Measurements from ENCODE around the gene CPEB1. TPM values are rescaled to one million over a fixed set of nuclear protein-coding genes. Genes with fewer than 3 reads are reported as not detected.

CPEB1 gene
- 1 to 10 TPM in 1 of 2 donors, under 1 TPM in 1; 0.58 to 2.5 TPM for total RNA-seq
- long read RNA-seq, partial matches to known transcripts: 0 of 4 reads
- long read RNA-seq, other reads (novel, unspliced or antisense): 4 of 4 reads

DNA sequence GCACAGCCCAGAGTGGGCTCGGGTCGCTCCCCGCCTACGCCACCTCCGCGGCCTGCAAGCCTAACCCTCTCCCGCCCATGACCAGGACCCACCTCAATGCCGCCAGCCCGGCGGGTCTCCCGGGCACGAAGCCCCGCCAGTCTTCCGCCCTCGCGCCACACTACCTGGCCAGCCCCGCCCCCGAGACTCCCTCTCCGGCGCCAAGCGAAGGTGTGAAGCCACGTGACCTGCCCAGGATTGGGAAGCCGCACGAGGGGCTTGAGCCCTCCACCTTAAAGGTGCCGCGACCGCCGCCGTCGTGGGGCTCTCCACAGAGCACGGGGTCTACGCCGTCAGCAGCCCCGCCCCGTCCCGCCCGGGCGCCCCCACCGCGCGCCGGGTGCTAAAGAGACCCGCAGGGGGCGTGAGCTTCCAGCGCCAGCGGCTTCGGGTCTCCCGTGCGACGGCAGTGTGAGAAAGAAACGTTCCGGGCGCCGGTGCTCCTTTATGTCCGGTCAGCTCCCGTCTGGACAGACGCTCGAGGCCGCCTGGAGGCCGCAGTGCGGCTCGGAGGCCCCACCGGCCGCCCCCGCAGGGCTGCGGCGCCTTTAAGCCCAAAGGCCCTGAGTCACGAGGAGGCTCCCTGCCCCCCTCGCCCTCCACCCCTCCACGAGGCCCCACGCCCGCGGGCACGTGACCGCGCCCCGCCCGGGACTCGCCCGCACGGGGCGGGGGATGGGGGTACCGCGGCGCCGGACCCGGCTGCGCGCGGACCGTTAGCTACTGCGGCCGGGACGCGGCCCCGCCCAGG, at the start of gene CPEB1:
TSS of gene CPEB1 (minus strand) at position 319 of the 790 bp plus-strand sequence. CDS start 18,904 bp downstream, outside the sequence.
- intact Hi-C loops (cut with DNase I, micrococcal nuclease): no loop called here
- ATAC-seq (peak; percentile 34), DNase-seq (peak; percentile 34 to 37)

DNA sequence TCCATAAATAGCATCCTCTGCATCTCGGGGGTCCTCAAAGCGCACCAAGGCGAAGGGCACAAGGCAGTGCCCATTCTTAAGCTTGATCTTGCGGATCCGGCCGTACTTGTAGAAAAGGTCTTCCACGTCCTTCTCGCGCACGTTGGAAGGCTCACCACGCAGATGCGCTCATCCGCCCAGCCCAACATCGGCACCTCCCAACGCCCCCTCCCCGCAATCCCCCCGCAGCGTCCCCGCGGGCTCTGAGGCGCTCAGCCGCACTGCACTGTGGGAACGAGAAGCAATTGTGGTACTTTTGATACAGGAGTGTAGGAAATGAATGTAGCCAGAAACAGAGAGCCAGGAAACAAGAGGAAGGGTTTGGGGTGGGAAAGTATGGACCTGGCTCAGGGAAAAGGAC, 45.0 kb upstream of the CPEB1 start:
- DNase-seq (no peak), ATAC-seq (no peak)
- intact Hi-C loops (cut with DNase I, micrococcal nuclease): no loop called here

DNA sequence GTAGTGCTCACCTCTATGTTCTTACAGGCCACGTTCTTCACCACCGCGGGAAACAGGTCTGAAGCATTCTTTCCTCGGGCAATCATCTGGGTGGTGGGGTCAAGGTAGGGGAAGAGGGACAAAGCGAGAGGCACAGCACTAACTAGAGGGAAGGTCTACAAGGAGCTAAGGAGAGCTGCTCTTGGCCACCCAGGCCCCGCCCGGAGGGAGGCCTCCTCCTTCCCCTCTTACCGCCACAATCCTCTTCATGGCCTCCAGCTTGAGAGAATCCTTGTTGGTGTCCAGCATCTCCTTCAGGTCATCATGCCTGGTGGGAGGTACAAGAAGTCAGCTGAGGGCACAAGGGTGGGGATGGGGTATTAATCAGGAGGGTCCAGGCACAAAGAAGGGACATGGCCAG, 42.0 kb upstream of the CPEB1 start:
- no peak for DNase-seq
- intact Hi-C loops (cut with DNase I, micrococcal nuclease): no loop called here
- no peak for ATAC-seq

DNA sequence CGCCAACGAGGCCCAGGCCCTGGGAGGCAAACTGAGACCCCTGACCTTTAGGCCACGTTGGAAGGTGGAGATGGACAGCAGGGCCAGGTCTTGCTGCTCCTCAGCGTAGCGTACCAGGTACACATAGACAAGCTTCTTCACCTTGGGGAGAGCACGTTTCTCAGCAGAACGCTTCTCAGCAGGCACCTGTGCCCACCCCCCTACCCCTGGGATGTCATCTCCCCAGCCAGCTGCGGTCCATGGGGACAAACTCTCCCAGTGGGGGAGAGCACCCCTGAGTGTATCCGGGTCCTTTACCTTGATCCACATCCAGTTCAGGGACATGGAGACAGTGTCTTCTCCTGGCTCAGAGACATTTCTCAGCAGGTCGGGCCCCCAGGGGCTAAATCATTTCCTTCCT, 41.5 kb upstream of the CPEB1 start:
- ATAC-seq: no peak
- DNase-seq: no peak
- intact Hi-C loops (cut with DNase I, micrococcal nuclease): no loop called here

DNA sequence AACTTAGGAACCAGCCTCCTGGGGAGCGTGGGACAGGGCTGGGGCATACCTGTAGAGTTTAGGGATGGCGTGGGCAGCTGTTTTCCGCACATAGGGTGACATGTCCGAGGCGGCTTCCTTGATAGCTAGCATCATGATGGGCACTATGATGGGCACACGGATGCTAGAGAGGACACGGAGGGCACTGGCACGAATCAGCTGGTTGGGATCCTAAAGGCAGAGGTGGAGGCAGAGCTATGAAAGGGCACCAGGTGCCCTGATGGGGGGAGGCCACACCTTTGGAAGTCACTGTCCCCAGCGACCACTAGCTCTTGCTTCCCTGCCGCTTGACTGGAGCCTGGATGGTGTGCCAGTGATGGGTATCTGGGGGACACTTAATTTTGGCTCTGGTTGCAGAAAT, 34.2 kb upstream of the CPEB1 start:
- ATAC-seq (no peak), DNase-seq (no peak)
- intact Hi-C loops (cut with DNase I, micrococcal nuclease): no loop called here

DNA sequence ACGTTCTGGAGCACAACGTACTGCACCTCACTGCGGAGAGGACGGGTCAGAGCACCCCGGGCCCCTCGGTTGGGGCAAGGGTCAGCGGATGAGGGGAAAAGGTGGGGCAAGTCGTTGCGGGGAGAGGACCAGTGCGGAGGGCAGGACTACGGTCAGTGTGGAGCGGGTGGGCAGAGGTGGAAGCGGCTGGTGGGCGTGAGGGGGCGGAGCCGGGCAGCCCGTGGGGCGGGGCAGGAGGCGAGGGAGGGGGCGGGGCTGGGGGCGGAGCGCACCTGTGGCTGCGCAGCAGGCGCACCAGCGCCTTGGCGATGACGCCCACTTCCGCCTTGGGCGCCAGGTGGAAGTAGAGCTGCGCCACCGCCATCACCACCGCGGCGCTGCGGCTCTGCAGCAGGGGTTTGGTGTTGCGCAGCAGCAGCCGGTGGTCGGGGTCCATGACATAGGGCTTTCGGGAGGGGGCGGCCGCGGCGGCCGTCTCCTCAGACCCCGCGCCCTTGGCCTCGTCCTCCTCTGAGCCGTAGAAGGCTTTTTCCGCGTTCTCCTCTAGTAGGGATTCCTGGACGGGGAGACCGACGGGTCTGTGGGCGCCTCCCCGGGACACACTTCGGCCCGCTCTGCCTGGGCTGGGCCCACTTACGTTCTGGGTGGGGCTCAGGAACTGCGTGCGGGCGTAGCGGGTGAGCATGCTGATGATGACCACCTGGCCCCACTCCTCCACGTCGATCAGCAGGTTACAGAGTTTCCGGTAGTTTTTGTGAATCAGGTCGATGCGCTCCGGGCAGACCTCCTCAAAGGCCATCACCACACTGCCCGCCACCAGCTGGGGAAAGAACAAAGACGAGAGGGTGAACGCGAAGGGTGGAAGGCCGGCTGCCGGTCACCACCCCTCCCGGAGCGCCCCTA, 33.3 kb upstream of the CPEB1 start:
- DNase-seq: peak; percentile 62 to 78
- peak; percentile 99 for ATAC-seq
- intact Hi-C loops (cut with DNase I, micrococcal nuclease): no loop called here

DNA sequence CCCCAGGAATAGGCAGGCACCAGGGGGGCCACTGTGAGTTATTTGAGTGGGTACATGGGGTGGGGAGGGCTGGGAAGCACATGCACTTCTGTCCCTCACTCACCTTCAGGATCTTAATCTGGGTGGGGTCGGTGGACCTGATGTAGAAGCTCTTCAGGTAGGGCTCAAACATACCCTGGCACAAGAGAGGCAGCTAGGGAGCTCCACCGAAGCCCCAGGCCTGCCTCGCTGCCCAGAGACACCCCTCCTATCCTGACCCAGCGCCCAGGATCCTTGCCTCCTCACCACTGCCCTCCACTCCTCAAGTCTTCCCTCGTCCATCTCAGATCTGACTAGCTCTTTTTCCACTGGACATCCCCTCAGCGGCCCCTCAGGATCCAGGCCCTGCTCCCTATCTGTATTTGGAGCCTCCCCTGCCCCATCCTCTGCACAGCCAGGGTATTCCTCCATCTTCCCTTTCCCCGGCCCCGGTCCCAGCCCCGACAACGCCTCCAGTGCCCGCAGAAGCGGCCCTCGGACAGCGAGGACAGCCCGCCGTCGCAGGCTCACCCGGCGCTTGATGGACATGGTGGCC, 32.5 kb upstream of the CPEB1 start:
- ATAC-seq: no peak
- intact Hi-C loops (cut with DNase I, micrococcal nuclease): no loop called here
- DNase-seq: no peak

DNA sequence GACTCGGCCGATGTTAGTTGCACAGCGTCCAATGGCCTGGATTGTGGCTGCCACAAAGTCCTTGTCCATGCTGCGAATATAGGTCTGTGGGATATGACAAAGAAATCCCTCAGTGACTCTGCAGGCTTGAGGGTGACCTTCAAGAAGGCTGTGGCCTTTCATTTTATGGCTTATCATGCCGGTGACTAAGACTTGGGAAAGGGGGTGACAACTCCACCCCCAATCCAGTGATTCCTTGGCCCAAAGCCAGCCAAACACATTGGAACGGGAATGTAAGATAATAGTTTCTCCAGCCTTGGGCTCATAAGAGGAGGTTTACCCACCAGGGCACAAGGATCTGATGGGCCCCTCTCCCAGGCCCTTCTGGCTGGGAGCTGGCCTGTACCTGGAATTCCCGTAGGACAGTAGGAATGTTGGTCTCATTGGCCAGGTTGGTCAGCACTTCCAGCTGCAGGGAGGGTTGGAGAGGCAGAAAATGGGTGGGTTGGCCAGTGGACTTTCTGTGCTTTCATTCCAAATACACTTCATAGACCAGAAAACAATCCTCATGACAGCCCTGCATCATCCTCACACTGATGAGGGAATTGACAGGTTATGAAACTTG, 30.7 kb upstream of the CPEB1 start:
- no peak for ATAC-seq
- DNase-seq: no peak
- intact Hi-C loops (cut with DNase I, micrococcal nuclease): no loop called here

DNA sequence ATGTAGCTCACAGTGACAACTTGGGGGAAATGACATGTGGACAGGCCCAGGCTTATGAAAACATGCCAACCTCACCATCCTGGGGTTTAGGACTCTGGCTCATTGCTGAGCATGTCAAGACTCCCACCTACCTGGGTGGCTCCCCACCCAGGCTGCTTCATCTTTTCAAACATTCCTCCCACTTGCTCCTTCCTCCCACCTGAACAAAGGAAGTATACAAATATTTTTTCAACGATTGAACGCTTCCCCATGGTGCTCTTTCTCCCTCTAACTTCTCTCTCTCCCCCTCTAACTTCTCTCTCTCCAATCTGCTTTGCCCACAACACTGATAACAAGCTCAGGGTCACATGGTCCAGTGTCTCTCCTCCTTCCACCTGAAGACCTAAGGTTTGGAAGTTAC, 27.7 kb upstream of the CPEB1 start:
- DNase-seq (no peak), ATAC-seq (no peak)
- intact Hi-C loops (cut with DNase I, micrococcal nuclease): no loop called here

DNA sequence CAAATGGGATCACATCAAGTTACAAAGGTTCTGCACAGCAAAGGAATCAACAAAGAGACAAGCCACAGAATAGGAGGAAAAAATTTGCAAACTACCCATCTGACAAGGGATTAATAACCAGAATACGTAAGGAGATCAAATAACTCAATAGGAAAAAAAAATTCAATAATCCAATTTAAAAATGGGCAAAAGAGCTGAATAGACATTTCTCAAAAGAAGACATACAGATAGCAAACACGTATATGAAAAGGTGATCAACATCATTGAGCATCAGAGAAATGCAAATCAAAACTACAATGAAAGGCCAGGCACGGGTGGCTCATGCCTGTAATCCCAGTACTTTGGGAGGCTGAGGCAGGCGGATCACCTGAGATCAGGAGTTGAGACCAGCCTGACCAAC, 23.5 kb upstream of the CPEB1 start:
- ATAC-seq (no peak), DNase-seq (no peak)
- intact Hi-C loops (cut with DNase I, micrococcal nuclease): no loop called here

DNA sequence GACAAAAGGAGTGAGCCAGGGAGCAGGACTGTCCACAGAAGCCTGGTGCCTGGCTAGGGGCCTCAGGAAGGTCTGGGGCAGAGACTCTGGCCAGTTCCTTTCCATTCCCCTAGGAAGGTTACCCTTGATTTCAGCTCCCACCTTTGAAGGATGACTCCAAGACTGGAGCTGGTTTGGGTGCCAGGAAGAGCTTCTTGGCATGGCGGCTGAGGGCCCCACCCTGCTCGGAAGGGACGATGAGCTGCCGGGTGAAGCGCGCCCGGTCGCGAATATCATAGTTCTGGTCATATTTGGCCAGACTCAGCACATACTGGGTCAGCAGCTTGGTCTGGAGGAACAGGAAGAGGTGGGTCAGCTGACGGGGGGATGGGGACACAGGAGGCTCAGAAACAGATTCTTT, 19.4 kb upstream of the CPEB1 start:
- intact Hi-C loops (cut with DNase I, micrococcal nuclease): no loop called here
- DNase-seq (no peak), ATAC-seq (no peak)

DNA sequence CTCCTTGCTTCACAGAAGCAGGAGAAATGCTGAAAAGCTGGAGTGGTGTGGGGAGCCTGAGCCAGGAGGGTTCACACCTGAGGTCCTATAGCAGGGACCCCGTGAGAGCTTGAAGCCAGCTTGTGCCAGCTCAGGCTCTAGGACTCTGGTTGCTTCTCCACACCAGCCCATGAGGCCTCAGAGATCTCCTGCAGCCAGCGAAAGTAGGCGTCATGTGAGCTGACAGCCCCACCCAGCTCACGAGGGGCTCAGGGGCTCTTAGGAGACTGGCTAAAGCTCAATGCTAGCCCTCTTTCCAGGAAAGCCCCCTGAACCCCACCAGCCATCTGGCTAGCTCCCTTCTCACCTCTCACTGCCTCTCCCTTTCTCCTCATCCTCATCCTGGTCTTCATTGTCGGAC, 16.9 kb upstream of the CPEB1 start:
- intact Hi-C loops (cut with DNase I, micrococcal nuclease): no loop called here
- no peak for ATAC-seq
- no peak for DNase-seq

DNA sequence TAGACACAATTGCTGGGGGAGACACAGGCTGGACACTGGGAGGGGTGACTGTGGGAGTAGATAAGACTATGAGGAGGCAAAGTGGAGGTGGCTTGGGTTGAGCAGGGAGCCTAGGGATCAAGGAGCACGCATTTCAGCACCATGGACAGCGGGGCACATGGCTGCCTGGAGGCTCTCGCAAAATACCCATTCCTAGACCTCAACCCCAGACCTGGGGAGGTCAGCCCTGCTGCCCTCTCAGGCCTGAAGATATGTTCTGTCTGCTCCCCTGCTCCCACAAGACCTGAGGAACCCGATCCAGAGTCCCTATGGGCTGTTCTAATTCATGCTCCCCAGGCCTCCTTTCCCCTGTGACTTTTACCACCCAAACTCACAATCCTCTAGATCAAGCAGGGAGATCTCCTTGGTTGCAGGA, 16.0 kb upstream of the CPEB1 start:
- ATAC-seq (peak; percentile 57), DNase-seq (peak in 1 of 2 donors; percentile 71)
- intact Hi-C loops (cut with DNase I, micrococcal nuclease): no loop called here

DNA sequence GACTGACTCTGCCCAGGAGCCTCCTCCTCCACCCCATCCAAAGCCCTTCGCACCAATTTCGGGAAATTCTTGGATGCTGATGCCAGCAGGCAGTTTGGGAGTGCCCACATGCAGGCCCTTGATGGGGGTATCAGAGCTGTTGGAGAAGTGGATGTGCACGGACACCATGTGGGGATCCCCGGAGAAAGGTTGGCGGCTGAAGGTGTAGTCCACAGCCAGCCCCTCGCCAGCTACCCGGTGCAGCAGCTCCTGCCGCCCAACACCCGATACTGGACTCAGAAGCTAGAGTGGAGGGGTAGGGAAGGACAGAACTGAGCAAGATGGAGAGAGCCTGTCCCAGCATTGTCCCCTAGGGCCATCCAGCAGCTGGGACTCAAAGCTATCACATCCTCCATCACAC, 15.5 kb upstream of the CPEB1 start:
- DNase-seq (no peak), ATAC-seq (no peak)
- intact Hi-C loops (cut with DNase I, micrococcal nuclease): no loop called here

DNA sequence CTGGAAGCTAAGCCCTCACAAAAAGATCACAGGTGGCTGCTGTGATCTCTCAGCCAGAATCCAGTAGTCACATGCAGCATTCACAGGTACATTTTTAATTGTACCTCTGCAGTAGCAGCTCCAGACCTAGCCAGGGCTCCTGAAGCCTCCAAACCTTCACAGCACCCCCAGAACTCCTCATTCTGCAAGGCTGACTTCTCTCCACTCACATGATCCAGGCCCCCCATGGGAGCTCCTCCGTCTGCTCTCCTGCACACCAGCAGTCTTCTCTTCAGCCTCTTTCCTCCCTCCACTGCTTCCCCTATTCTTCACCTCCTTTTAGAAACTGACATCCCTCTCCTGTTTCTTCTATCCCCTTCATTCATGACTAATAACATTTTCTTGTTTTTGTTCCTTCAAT, 13.2 kb upstream of the CPEB1 start:
- DNase-seq: no peak
- intact Hi-C loops (cut with DNase I, micrococcal nuclease): no loop called here
- no peak for ATAC-seq

DNA sequence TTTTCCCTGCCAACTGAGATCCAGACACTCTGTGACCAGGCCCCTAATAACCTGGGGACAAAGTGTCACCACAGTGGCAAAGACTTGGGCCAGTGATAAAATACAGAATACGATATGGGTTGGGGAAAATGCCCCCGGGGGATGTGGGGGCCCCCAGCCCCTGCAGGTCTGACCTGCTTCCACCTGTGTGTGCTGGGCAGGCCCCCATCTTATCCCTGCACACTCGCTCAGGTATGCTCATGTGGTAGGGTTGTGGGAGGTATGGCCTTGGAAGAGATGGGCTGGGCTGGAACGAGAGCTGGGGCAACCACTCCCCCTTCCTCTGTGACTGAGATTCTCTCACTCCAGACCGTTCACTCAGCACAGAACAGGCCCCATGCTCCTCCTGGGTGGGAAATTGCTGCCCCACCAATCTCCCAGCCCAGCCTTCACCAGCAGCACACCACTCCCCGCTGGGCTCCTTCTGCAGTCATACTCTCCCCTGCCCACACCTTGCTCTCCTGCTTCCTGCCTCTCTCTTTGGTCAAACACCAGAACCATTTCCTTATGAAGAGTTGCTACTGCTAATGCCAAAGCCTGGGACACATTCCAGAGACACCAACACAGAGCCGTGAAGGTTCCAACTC, 9.6 kb upstream of the CPEB1 start:
- DNase-seq (no peak), ATAC-seq (no peak)
- intact Hi-C loops (cut with DNase I, micrococcal nuclease): no loop called here

DNA sequence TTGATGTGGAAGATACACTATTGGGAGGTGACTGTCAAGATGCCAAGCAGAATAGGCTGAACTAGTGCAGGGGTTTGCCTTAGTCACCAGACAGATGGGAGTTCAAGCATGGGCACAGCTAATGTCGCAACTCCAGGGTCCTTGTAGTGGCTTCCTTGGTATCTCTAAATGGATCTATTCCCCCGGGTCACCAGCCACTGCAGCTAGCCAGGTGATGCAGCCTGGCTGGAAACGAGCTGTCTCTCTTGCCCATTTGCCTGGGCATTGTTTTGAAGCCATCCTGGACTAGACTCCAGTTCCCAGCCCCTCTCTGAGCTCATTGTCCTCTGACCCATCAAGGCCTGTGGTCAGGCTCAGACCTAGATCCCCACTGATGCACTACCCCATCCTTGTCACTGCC, 8.4 kb upstream of the CPEB1 start:
- intact Hi-C loops (cut with DNase I, micrococcal nuclease): no loop called here
- no peak for ATAC-seq

DNA sequence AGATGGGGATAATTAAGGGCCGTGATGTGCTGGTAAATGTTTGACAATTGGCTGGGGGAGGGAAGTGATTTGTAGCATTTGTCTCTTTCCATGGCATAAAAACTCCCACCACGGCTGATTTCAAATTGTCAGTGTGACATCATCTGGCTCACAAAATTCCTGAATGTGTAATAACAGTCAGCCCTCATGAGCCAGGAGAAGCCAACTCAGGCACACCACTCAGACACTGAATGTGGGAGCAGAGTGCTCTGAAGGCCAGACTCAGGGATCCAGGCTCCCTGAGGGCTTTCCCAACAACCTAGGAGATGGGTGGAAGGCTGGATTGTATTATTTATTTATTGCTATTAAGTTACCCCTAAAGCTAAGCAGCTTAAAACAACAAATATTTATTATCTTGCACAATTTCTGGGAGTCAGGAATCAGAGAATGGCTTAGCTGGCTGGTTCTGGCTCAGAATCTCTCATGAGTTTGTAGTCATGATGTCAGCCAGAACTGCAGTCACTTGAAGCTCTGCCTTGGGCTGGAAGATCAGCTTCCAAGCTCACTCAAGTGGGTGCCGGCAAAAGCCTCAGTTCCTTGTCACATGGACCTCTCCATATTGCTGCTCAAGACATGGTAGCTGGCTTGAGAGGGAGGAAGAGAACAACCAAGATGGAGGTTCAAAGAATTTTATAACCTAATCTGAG, 6.5 kb upstream of the CPEB1 start:
- DNase-seq: no peak
- intact Hi-C loops (cut with DNase I, micrococcal nuclease): no loop called here
- ATAC-seq: no peak

More for the DNA sequence above, 8.4 kb upstream of the CPEB1 start:
- DNase-seq: no peak
